ENCODE data around the gene ACSM4. TPM values are rescaled to one million over a fixed set of nuclear protein-coding genes. Genes with fewer than 3 reads are reported as not detected.

The ACSM4 gene
- total RNA-seq, 1 experiment from 2014 or later = not detected

DNA sequence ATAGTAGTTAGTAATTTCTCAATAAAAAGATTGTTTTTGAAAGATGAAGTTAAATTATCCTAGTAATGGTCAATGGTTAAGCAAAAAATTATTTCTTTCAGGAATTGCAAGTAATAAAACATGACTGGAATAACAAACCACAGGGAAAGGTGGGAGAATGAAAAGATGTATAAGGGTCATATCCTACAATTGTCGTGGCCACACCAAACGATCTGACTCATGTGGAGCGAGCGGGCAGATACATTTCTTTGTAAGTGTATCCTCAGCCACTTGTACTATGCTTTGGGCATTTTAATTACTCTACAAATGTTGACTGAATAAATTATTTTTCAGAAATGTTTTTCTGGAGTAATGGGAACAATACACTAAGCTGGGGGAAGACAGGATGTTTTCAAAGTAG, 45.5 kb downstream of the ACSM4 start:
- ChIA-PET CTCF (no interaction called here), POLR2A (no interaction called here)
- Histone ChIP-seq H3K9me3 (0 out of 2 replicates have a peak, but pooled peaks cover 3% of the 10 kb centered on the region), H3K4me1 (peaks cover 12% of the 10 kb centered on the region), H3K36me3 (ENCODE audit: control insufficient read depth, insufficient read depth, low read length) (no peaks in the 10 kb centered on the region), H3K4me3 (ENCODE audit: low read depth, low read length) (no peak overlapping the region), H3K27me3 (replicated peaks; ENCODE audit: control insufficient read depth, insufficient read depth, low read length) (no peaks in the 10 kb centered on the region)
- Mint-ChIP-seq H3K4me1 (ENCODE audit: low read depth, unreplicated experiment) (peaks cover 15% of the 10 kb centered on the region), H3K9me3 (ENCODE audit: unreplicated experiment) (peaks cover 20% of the 10 kb centered on the region), H3K36me3 (ENCODE audit: insufficient read depth, unreplicated experiment) (no peaks in the 10 kb centered on the region), H3K27me3 (ENCODE audit: insufficient read depth, unreplicated experiment) (peaks cover 5% of the 10 kb centered on the region), H3K27ac (ENCODE audit: unreplicated experiment) (no peak overlapping the region), H3K4me3 (ENCODE audit: unreplicated experiment) (no peak overlapping the region)
- no peak for TF ChIP-seq CTCF (IDR thresholded peaks at IDR 0.05; ENCODE audit: insufficient read depth in 1 of 2, low read depth in 1 of 2, low read length in 1 of 2, severe bottlenecking in 1 of 2, unreplicated experiment in 1 of 2)
- intact Hi-C loops (cut with micrococcal nuclease; ENCODE audit: unreplicated experiment) = no loop called here
- no peak for DNase-seq
- BruUV-seq (replicated peaks) = no TSS peak

GRCh38 chr12:7351177-7351576, 47.3 kb downstream of the ACSM4 start:
- intact Hi-C loops (cut with micrococcal nuclease; ENCODE audit: unreplicated experiment) = no loop called here
- H3K4me3 Mint-ChIP-seq (ENCODE audit: unreplicated experiment) = no peak overlapping the region
- POLR2A ChIA-PET = no interaction called here
- H3K27me3 ChIP-seq (replicated peaks; ENCODE audit: control insufficient read depth, insufficient read depth, low read length) = no peaks in the 10 kb centered on the region
- H3K36me3 ChIP-seq (ENCODE audit: control insufficient read depth, insufficient read depth, low read length) = no peaks in the 10 kb centered on the region
- H3K27me3 Mint-ChIP-seq (ENCODE audit: insufficient read depth, unreplicated experiment) = peaks cover 5% of the 10 kb centered on the region
- no peak overlapping the region for H3K27ac Mint-ChIP-seq (ENCODE audit: unreplicated experiment)
- H3K4me1 Mint-ChIP-seq (ENCODE audit: low read depth, unreplicated experiment) = peaks cover 15% of the 10 kb centered on the region
- peaks cover 15% of the 10 kb centered on the region for H3K9me3 Mint-ChIP-seq (ENCODE audit: unreplicated experiment)
- DNase-seq = no peak
- no peaks in the 10 kb centered on the region for H3K36me3 Mint-ChIP-seq (ENCODE audit: insufficient read depth, unreplicated experiment)
- no TSS peak for BruUV-seq (replicated peaks)
- 0 out of 2 replicates have a peak, but pooled peaks cover 3% of the 10 kb centered on the region for H3K9me3 ChIP-seq
- CTCF ChIA-PET = no interaction called here
- peaks cover 12% of the 10 kb centered on the region for H3K4me1 ChIP-seq
- no peak for TF ChIP-seq CTCF (IDR thresholded peaks at IDR 0.05; ENCODE audit: insufficient read depth in 1 of 2, low read depth in 1 of 2, low read length in 1 of 2, severe bottlenecking in 1 of 2, unreplicated experiment in 1 of 2)
- H3K4me3 ChIP-seq (ENCODE audit: low read depth, low read length) = no peak overlapping the region

DNA sequence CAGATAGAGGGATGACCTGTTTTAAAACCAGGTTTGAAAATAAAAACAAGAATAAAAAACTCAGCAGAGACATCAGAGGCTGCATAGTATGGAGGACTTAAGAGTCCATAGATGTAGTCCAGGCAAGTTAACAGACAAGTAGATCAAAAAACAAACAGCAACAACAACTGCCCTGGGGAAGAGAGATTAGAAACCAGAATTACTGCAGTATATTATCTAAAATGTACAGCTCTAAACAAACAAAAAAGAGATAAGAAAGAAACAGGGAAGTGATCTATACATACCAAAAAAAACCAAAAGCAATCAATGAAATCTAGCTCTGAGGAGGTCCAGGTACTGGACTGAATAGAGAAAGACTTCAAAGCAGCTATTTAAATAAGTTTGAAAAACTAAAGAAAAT, 48.8 kb downstream of the ACSM4 start:
- Histone ChIP-seq H3K4me3 (ENCODE audit: low read depth, low read length) (no peak overlapping the region), H3K9me3 (no peaks in the 10 kb centered on the region), H3K27me3 (replicated peaks; ENCODE audit: control insufficient read depth, insufficient read depth, low read length) (0 out of 2 replicates have a peak, but pooled peaks cover 1% of the 10 kb centered on the region), H3K36me3 (ENCODE audit: control insufficient read depth, insufficient read depth, low read length) (no peaks in the 10 kb centered on the region), H3K4me1 (peaks cover 12% of the 10 kb centered on the region)
- POLR2A ChIA-PET = no interaction called here
- peaks cover 15% of the 10 kb centered on the region for H3K4me1 Mint-ChIP-seq (ENCODE audit: low read depth, unreplicated experiment)
- intact Hi-C loops (cut with micrococcal nuclease; ENCODE audit: unreplicated experiment) = no loop called here
- no peak overlapping the region for H3K27ac Mint-ChIP-seq (ENCODE audit: unreplicated experiment)
- H3K9me3 Mint-ChIP-seq (ENCODE audit: unreplicated experiment) = peaks cover 9% of the 10 kb centered on the region
- BruUV-seq (replicated peaks) = no TSS peak
- H3K4me3 Mint-ChIP-seq (ENCODE audit: unreplicated experiment) = no peak overlapping the region
- no peaks in the 10 kb centered on the region for H3K36me3 Mint-ChIP-seq (ENCODE audit: insufficient read depth, unreplicated experiment)
- H3K27me3 Mint-ChIP-seq (ENCODE audit: insufficient read depth, unreplicated experiment) = peaks cover 5% of the 10 kb centered on the region
- no peak for TF ChIP-seq CTCF (IDR thresholded peaks at IDR 0.05; ENCODE audit: insufficient read depth in 1 of 2, low read depth in 1 of 2, low read length in 1 of 2, severe bottlenecking in 1 of 2, unreplicated experiment in 1 of 2)
- CTCF ChIA-PET = no interaction called here
- DNase-seq = peak in 1 of 2 experiments; percentile 32
